Uterus (tissue), 2 donors: ENCODE data around the gene BTBD16.

ENCODE experiments used
- CTCF ChIP-seq, 4 experiments: fragments of 200-600 bp in 2 of 4; fragments of 450-650 bp in 2 of 4; sonication (generic) in 2 of 4; IDR thresholded peaks; one replicate each; pipeline ENCODE4 v1.5.1; 2016 to 2019; ENCODE audit warnings: antibody characterized with exemption in 4 of 4, mild to moderate bottlenecking in 2 of 4, moderate library complexity in 1 of 4
- POLR2A ChIP-seq, 2 donors: fragments of 450-650 bp; IDR thresholded peaks; one replicate each; pipeline ENCODE4 v1.6.1; 2016; ENCODE audit warnings: antibody characterized with exemption in 2 of 2, mild to moderate bottlenecking in 1 of 2, moderate library complexity in 1 of 2

- no peak for TF ChIP-seq POLR2A (IDR thresholded peaks at IDR 0.05)
- no peak for TF ChIP-seq CTCF (IDR thresholded peaks at IDR 0.05)
Observed at GRCh38 chr10:122259075-122259466, 12.0 kb upstream of the BTBD16 start.
